ENCODE measurements around the gene CTCFL.

Gene CTCFL

GRCh38 chr20:57524511-57525176 is at the start of gene CTCFL:
Gene CTCFL (minus strand): TSS chr20:57525140. CDS start chr20:57524205, 935 bp downstream.
- DNase-seq: no peak

- DNase-seq: no peak
Measured at GRCh38 chr20:57573894-57574293, 49.0 kb upstream of the CTCFL start.

- DNase-seq: no peak
Measured at GRCh38 chr20:57573242-57573641, 48.3 kb upstream of the CTCFL start.

- DNase-seq: no peak
Measured at GRCh38 chr20:57571782-57572416, 47.0 kb upstream of the CTCFL start.

- no peak for DNase-seq
Measured at GRCh38 chr20:57570920-57571319, 46.0 kb upstream of the CTCFL start.

- no peak for DNase-seq
Measured at GRCh38 chr20:57570145-57570850, 45.4 kb upstream of the CTCFL start.

- no peak for DNase-seq
Measured at GRCh38 chr20:57568960-57569359, 44.0 kb upstream of the CTCFL start.

- no peak for DNase-seq
Measured at GRCh38 chr20:57568088-57568896, 43.4 kb upstream of the CTCFL start.

- DNase-seq: no peak
Measured at GRCh38 chr20:57567471-57568079, 42.6 kb upstream of the CTCFL start.

- no peak for DNase-seq
Measured at GRCh38 chr20:57566803-57567459, 42.0 kb upstream of the CTCFL start.

GRCh38 chr20:57566399-57566798 is 41.5 kb upstream of the CTCFL start:
- no peak for DNase-seq

- DNase-seq: no peak
Measured at GRCh38 chr20:57564951-57565642, 40.2 kb upstream of the CTCFL start.

- DNase-seq: no peak
Measured at GRCh38 chr20:57564180-57564802, 39.4 kb upstream of the CTCFL start.

- no peak for DNase-seq
Measured at GRCh38 chr20:57563522-57563921, 38.6 kb upstream of the CTCFL start.

- no peak for DNase-seq
Measured at GRCh38 chr20:57562541-57563465, 37.9 kb upstream of the CTCFL start.

GRCh38 chr20:57561356-57562279 is 36.7 kb upstream of the CTCFL start:
- no peak for DNase-seq

- no peak for DNase-seq
Measured at GRCh38 chr20:57560554-57561355, 35.8 kb upstream of the CTCFL start, which contains the start of gene PCK1. Gene PCK1 (plus strand): TSS chr20:57561110. CDS start chr20:57561412, 302 bp downstream.
